Measurements from ENCODE around the gene COPZ2. TPM values are rescaled to one million over a fixed set of nuclear protein-coding genes. Genes with fewer than 3 reads are reported as not detected.
"Not testable (repeated sequence)": the region's sequence is repeated elsewhere in the genome, so short reads cannot be mapped to it uniquely, and the experiment has no call there.

The COPZ2 gene
- polyA plus RNA-seq, 1 donor from 2014 or later, result 1.7 TPM

DNA sequence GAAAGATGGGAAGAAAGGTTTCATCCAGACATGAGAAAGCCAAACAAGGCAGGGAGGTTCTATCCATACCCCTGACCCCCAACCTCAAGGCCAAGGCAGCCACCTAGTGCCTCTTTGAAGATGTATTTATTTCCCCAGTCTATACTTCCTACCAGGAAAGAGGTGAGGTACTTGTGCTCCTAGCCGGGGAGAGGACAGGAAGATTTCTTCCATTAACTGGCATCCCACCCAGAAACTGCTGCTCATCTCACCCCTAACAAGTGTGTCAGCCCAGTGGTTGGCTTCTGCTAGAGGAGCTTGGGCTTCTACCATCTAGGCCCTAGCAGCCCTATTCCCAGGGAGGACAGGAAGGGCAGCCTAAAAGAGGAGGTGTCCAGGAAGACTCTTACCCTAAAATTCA, 8.9 kb downstream of the COPZ2 start:
- peak overlapping the region in 2 of 4 donors; percentile 48 to 79 for H3K4me3 Mint-ChIP-seq
- peaks cover 17% of the 10 kb centered on the region for H3K27me3 Mint-ChIP-seq
- peaks cover 10 to 24% (median 16%) of the 10 kb centered on the region in 3 donors for H3K4me1 Mint-ChIP-seq
- no peak overlapping the region for H3K27ac Mint-ChIP-seq
- no peaks in the 10 kb centered on the region for H3K36me3 Mint-ChIP-seq
- H3K9me3 Mint-ChIP-seq, result no peaks in the 10 kb centered on the region

DNA sequence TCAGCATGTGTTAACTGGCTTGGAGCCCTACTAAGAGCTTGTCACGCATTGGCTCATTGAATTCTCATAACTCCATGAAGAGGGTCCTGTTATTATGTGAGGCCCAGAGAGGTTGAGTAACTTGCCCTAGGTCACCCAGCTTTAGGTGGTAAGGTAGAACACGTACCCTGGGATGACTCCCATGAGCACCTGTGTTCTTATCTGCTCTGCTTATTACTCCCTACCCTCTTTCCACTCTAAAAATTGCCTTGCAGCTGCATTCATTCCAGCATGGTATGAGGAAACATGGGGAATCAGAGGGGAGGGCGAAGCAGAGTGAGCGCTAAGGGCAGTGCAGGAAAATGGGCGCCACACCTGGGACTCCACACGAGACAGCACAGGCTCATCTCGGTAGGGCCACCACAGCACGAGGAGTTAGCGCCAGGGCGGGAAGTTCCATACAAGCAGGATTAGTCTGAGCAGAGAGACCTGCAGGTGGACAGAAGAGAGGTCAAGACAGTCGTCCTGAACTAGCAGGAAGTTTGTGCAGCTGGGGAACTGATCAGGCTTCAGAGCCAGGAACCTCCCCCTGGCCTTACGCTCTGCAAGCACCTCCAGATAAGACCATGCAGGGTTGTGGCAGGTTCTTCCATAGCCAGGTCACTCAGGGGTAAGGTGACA, 10.1 kb downstream of the COPZ2 start:
- peaks cover 13 to 28% (median 19%) of the 10 kb centered on the region in 3 donors for H3K4me1 Mint-ChIP-seq
- H3K36me3 Mint-ChIP-seq, result no peaks in the 10 kb centered on the region
- peak overlapping the region in 2 of 4 donors; percentile 45 to 92 for H3K4me3 Mint-ChIP-seq
- no peak overlapping the region for H3K27ac Mint-ChIP-seq
- peaks cover 13% of the 10 kb centered on the region for H3K27me3 Mint-ChIP-seq
- no peaks in the 10 kb centered on the region for H3K9me3 Mint-ChIP-seq

DNA sequence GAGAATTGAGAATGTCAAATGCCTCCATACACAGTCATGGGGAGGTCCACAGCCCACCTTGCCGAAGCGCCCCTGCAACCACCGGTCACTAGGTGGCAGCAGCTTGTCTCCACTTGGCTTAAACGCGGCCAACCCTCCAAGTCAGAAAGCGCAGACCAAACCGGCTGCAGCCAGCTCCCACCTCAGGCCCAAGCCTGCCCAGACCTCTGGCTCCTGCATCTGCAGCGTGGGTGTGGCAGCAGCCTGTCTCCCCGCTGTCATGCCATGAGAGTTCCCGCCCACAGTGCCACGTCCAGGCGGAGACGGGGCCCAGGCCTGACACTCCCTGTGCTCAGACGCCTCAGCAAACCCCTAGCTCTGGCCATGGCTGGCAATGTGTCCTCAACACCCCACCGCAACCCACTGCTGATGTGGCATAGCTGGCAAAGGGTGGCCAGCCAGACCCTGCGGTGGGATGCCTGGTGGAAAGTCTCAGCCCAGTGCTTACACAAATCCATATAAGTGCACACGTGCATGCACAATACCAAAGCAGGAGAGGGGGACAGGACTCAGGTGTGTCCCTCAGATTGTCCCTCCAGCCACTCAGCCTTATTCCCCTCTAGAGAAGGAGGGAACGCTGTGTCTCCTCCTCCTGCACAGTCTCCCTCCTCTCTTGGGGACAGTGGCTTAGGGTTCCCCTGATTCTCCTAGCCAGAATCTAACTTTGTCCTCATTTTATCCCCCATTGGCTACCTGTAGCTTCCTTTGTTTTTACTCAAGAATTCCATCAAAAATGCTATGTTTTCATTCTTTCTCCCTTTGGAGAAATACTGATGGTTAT, 10.9 kb downstream of the COPZ2 start:
- peak overlapping the region; percentile 43 to 96 (median 69) for H3K4me3 Mint-ChIP-seq
- no peaks in the 10 kb centered on the region for H3K9me3 Mint-ChIP-seq
- H3K4me1 Mint-ChIP-seq, result peaks cover 13 to 32% (median 19%) of the 10 kb centered on the region in 3 donors
- no peaks in the 10 kb centered on the region for H3K36me3 Mint-ChIP-seq
- peaks cover 11% of the 10 kb centered on the region for H3K27me3 Mint-ChIP-seq
- H3K27ac Mint-ChIP-seq, result peak overlapping the region in 2 of 3 donors; percentile 33 to 83

DNA sequence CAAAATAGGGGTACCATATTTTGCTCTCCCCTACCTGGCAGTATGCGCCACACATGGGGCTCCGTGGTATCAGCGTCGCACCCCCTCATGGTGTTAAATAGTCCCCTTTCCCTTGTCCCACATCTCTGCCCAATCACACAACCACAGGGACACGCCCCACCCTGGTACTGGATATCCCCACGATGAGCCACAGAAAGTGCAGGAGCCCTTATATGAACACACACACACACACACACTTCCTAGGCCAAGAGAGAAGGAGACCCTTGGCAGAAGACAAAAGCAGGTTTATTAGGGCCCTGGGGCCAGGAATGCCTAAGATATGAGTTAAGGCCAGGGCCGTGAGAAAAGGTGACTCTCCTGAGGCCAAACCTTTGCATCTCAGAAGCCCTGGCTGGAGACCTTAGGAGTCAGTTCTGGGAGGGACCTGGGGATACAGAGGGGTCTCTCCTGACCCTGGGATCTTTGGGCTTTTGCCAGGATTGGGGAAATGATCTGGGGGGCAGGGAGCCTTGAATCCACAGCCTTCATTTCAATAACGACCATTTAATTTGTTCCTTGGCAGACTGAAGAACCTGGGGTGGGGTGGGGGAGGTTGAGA, 11.6 kb downstream of the COPZ2 start:
- no peaks in the 10 kb centered on the region for H3K9me3 Mint-ChIP-seq
- peaks cover 13 to 32% (median 19%) of the 10 kb centered on the region in 3 donors for H3K4me1 Mint-ChIP-seq
- no peaks in the 10 kb centered on the region for H3K36me3 Mint-ChIP-seq
- H3K27me3 Mint-ChIP-seq, result peaks cover 16% of the 10 kb centered on the region
- peak overlapping the region in 2 of 3 donors; percentile 33 to 83 for H3K27ac Mint-ChIP-seq
- peak overlapping the region; percentile 91 to 96 (median 94) for H3K4me3 Mint-ChIP-seq

DNA sequence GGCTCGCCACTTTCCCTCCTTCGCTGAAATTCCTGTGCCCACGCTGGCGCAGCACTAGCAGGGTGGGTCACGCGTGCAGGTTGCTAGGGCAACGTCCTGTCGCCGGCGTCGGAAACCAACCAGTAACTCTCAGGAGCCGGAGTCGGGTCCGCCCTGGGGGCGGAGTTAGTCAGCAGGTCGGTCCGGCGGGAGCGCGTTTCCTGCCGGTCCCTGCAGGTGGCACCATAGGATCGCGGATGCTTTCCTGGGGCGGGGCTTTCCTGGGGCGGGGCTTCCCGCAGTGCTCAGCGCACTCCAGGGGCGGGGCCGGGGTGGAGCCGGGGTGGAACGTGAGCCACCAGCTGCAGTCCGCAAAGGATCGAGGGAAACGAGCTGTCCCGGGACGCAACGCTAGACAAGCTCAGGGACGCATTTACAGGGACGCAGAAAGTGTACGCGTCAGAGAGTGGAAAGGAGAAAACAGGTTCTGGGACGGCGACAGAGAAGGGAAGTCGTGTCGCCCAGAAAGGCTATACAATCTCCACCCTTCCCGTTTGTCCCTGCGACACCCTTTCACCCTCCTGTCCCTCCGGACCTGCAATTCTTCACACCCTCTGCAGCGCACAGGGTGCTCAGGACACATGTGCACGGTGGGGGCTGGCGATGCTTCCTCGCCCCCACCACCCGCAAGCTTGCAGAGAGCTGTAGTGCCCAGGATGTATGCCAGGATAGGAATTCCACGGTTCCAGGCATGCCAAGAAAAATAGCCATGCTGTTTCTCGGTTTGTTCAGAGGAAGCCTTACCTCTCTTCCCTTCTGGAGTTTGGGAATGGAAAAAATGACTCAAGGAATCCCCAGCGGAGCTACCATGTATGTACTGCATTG, 12.3 kb downstream of the COPZ2 start:
- peaks cover 20% of the 10 kb centered on the region for H3K27me3 Mint-ChIP-seq
- H3K4me3 Mint-ChIP-seq, result peak overlapping the region; percentile 91 to 96 (median 94)
- no peaks in the 10 kb centered on the region for H3K36me3 Mint-ChIP-seq
- H3K9me3 Mint-ChIP-seq, result no peaks in the 10 kb centered on the region
- peaks cover 13 to 32% (median 19%) of the 10 kb centered on the region in 3 donors for H3K4me1 Mint-ChIP-seq
- H3K27ac Mint-ChIP-seq, result peak overlapping the region; percentile 76 to 90 (median 88)

DNA sequence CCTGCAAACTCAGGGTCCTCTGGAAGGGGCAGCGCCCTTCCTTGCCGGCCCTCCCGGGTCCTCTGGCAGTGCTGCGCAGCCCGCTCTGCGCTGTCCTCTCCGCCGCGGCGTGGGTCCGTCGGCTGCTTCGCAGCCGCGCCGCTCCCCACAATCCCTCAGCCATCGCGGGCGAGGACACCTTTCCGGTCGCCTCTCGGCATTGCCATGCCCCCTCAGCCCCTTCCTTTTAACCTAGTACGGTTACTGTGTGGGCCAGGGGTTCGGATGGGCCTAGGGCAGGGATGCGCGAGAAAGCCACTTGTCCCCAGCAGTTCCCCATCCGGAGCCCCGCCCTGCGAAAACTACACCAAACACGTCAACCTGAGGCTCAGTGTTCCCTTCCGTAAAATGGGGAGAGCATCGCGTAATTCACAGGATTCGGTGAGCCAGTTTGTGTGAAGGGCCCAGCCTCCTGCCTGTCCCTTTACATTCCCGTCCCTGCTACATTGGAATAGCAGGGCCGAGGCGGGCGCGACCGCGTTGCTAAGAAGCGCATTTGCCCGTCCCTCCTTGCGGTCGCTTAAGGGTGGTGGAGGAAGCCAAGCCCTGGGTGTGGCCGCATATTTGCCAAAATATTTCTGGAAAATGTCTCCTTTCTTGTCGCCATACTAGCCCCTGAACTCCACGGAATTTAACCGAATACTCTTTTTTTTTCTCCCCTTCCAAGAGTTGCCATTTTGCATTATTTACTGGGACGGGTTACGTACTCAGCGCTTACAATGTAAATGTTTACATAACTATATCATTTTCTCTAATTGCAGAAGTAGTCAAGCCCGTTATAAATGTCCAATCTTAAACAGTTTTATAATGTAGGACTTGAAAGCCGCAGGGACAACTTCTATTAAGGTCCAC, 13.2 kb downstream of the COPZ2 start:
- H3K9me3 Mint-ChIP-seq, result no peaks in the 10 kb centered on the region

DNA sequence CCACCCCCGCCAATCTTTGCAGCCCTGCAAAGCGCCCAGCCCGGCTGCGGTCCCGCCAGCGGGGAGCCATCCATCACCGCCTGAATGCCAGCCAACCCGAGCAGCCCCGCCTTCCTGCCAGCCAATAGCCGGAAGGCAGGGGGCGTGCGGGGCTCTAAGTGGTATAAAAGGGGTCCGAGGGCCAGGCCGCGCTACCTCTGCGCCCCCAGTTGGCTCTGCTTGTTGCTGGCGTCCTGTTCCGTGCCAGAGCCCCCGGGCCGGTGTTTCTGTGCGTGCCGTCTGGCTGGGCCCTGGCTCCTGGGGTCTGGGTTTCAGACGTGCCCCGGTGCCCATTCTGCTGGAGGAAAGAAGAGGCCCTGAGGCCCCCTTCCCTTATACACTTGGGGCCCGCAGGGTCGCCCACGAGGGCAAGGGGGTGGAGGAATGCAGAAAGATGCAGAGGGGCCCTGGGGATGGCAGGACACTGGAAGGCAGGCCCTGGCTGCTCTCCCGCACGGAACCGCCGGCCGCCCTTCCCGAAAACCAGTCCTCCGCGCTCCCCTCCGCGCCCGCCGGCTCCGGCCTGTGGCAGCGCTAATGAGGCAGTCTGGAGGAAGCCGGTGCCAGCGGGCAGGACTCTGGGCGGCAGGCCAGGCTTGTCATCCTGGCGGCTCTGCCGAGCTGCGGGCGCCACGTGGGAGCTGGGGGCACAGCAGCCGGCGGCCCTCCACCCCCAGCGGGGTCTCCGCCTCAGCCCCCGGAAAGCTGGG, 14.0 kb downstream of the COPZ2 start:
- Mint-ChIP-seq H3K27me3 (peaks cover 16% of the 10 kb centered on the region), H3K27ac (peak overlapping the region in 2 of 3 donors; percentile 73 to 91), H3K4me1 (peaks cover 16 to 32% (median 19%) of the 10 kb centered on the region in 3 donors), H3K9me3 (no peaks in the 10 kb centered on the region), H3K36me3 (no peaks in the 10 kb centered on the region), H3K4me3 (peak overlapping the region; percentile 72 to 92 (median 82))

More for the DNA sequence above, 13.2 kb downstream of the COPZ2 start:
- peak overlapping the region; percentile 91 to 96 (median 94) for H3K4me3 Mint-ChIP-seq
- no peaks in the 10 kb centered on the region for H3K36me3 Mint-ChIP-seq
- H3K27me3 Mint-ChIP-seq, result peaks cover 21% of the 10 kb centered on the region
- H3K27ac Mint-ChIP-seq, result peak overlapping the region; percentile 76 to 90 (median 88)
- peaks cover 13 to 32% (median 19%) of the 10 kb centered on the region in 3 donors for H3K4me1 Mint-ChIP-seq

DNA sequence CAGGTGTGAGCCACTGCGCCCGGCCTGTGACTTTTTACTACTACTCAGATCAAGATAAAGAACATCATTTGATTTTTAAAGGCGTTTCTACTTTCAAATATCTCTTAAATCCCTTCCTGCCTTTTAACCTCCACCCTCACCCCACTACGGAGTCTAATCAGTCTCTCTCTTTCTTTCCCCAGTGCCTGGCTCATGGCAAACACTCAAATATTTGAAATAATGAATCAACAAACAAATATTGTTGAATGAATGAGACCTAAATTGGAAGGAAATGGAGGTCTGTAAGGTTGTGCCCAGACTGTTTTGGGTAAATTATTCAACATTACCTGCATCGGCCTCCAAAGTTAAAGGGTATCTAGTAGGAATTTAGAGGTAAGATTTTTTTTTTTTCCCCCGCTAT, 14.7 kb downstream of the COPZ2 start:
- no peaks in the 10 kb centered on the region for H3K36me3 Mint-ChIP-seq
- peak overlapping the region in 2 of 4 donors; percentile 72 to 77 for H3K4me3 Mint-ChIP-seq
- no peaks in the 10 kb centered on the region for H3K9me3 Mint-ChIP-seq
- H3K27me3 Mint-ChIP-seq, result peaks cover 16% of the 10 kb centered on the region
- H3K4me1 Mint-ChIP-seq, result peaks cover 18 to 32% (median 19%) of the 10 kb centered on the region in 3 donors
- H3K27ac Mint-ChIP-seq, result peak overlapping the region in 1 of 3 donors; percentile 73

DNA sequence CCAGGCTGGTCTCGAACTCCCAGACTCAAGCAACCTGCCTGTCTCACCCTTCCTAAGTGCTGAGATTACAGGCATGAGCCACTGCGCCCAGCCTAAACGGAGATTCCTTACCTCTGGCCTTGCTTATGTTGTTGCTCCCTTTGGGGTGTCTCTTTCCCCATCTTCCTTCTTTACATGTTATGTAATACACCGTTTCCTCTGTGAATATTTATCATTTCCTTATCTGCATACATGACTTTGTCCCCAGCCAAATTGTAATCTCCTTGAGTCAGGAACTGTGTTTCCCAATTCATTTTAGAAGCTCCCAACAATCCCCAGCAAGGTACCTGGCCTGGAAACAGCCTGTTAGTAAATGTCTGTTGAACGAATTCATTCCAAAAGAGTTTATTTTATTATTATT, 15.7 kb downstream of the COPZ2 start:
- Mint-ChIP-seq H3K27me3 (peaks cover 16% of the 10 kb centered on the region), H3K36me3 (no peaks in the 10 kb centered on the region), H3K27ac (peak overlapping the region in 1 of 3 donors; percentile 5), H3K4me3 (peak overlapping the region in 1 of 4 donors; percentile 19), H3K4me1 (peaks cover 22 to 31% (median 24%) of the 10 kb centered on the region in 3 donors), H3K9me3 (no peaks in the 10 kb centered on the region)

DNA sequence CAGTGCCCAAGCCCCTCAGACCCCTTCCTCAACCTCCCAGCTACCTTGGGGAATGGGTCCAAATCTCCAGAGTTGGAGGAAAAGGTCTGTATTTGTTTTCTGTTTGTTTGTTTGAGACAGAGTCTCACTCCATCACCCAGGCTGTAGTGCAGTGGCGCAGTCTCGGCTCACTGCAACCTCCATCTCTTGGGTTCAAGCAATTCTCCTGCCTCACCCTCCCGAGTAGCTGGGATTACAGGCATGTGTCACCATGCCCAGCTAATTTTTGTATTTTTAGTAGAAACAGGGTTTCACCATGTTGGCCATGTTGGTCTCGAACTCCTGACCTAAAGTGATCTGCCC, 19.8 kb downstream of the COPZ2 start:
- not testable (repeated sequence) for H3K9me3 Mint-ChIP-seq, H3K27ac Mint-ChIP-seq, H3K36me3 Mint-ChIP-seq
- Mint-ChIP-seq H3K27me3 (peaks cover 22% of the 10 kb centered on the region), H3K4me3 (peak overlapping the region in 1 of 4 donors; percentile 86), H3K4me1 (peaks cover 3 to 16% (median 7%) of the 10 kb centered on the region in 3 donors)

DNA sequence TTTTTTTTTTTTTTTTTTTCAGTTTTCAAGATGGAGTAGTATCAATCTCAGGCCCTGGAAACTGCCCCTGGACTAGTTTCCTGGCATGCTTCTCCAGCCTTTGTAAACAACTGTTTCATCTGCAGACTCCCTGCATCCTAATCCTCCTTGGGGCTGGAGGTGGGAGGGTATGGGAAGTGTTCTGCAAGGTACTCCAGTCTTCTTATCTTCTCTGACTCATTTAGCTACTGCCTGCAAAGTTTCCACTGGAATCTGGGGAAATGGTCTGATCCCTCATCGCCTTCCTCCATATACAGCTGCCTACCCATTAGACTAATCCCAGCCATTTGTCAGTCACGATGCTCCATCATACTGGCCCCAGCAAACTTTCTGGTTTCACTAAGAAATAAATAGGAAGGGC, 21.5 kb downstream of the COPZ2 start:
- peaks cover 8 to 21% (median 15%) of the 10 kb centered on the region in 3 donors for H3K4me1 Mint-ChIP-seq
- no peaks in the 10 kb centered on the region for H3K9me3 Mint-ChIP-seq
- H3K4me3 Mint-ChIP-seq, result peak overlapping the region in 1 of 4 donors; percentile 41
- H3K27ac Mint-ChIP-seq, result no peak overlapping the region
- no peaks in the 10 kb centered on the region for H3K36me3 Mint-ChIP-seq
- peaks cover 27% of the 10 kb centered on the region for H3K27me3 Mint-ChIP-seq

DNA sequence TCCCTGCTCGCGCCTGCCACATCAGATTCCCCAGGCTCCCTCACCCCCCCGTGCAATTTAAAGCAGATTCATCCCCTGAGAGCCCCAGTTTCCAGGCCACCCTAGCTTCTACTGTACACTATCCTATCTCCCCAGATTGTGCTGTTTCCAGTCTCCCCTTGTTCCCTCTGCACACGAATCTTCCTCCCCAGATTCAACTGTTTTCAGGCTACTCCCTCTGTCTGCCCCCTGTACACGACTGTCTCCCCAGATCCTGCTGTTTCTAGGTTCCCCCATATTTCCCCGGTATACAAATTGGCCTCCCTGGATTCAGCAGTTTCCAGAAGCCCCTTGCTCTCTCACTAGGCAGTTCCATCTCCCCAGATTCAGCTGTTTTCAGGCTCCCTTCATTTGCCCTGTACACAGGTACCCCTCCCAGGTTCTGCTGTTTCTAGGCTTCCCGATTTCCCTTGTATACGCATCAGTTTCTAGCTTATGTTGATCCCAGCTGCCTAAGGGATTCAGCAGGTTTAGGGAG, 22.9 kb downstream of the COPZ2 start:
- Mint-ChIP-seq H3K36me3 (no peaks in the 10 kb centered on the region), H3K27me3 (peaks cover 28% of the 10 kb centered on the region), H3K9me3 (no peaks in the 10 kb centered on the region), H3K27ac (no peak overlapping the region), H3K4me1 (peaks cover 8 to 21% (median 15%) of the 10 kb centered on the region in 3 donors), H3K4me3 (peak overlapping the region in 1 of 4 donors; percentile 14)

Measured in IgD-negative memory B cell (primary cell).